SJCRH30 (cell line): Measurements from ENCODE around the gene PRR36. TPM values are rescaled to one million over a fixed set of nuclear protein-coding genes. Genes with fewer than 3 reads are reported as not detected.
A peak's percentile ranks its signal among the peaks of the same experiment; 100 is the strongest.
"Not testable (repeated sequence)": the region's sequence is repeated elsewhere in the genome, so short reads cannot be mapped to it uniquely, and the experiment has no call there.

Experiments used
- DNase-seq, 2 experiments: peaks; one replicate each; pipeline ENCODE4 v3.0.0-alpha.2; 2015 to 2020
- H3K27ac ChIP-seq: fragments of 250-450 bp; sonication (Bioruptor Pico); 2 replicates; pipeline ENCODE4 v1.5.1; 2020; ENCODE audit warnings: mild to moderate bottlenecking, moderate library complexity
- H3K27me3 ChIP-seq: fragments of 250-450 bp; sonication (Bioruptor Pico); 2 replicates; pipeline ENCODE4 v1.5.1; 2020; ENCODE audit warnings: mild to moderate bottlenecking, moderate library complexity
- H3K36me3 ChIP-seq: fragments of 250-450 bp; sonication (Bioruptor Pico); 2 replicates; pipeline ENCODE4 v1.5.1; 2020; ENCODE audit warnings: mild to moderate bottlenecking, moderate library complexity
- H3K4me1 ChIP-seq: fragments of 250-450 bp; sonication (Bioruptor Pico); 2 replicates; pipeline ENCODE4 v1.5.1; 2020; ENCODE audit warnings: mild to moderate bottlenecking, moderate library complexity
- H3K4me3 ChIP-seq: fragments of 250-450 bp; sonication (Bioruptor Pico); 2 replicates; pipeline ENCODE4 v1.5.1; 2020; ENCODE audit warnings: mild to moderate bottlenecking, moderate library complexity
- H3K9me3 ChIP-seq: fragments of 250-450 bp; sonication (Bioruptor Pico); replicated peaks from 2 replicates; pipeline ENCODE4 v1.5.1; 2020; ENCODE audit warnings: mild to moderate bottlenecking, moderate library complexity
- total RNA-seq: library from RNA; depleted of rRNA; stranded (reverse); fragments of >200 nt; shearing (Covaris generic); gene quantifications from 2 replicates; pipeline ENCODE4 v1.2.3, GENCODE V29; 2014

The PRR36 gene
- total RNA-seq, 1 experiment from 2014 or later: not detected

GRCh38 chr19:7895565-7895964, 21.4 kb upstream of the PRR36 start:
- Histone ChIP-seq H3K36me3 (no peaks in the 10 kb centered on the region), H3K4me3 (no peak overlapping the region), H3K4me1 (no peaks in the 10 kb centered on the region), H3K27me3 (no peaks in the 10 kb centered on the region), H3K27ac (no peak overlapping the region), H3K9me3 (no peaks in the 10 kb centered on the region)
- DNase-seq: no peak

GRCh38 chr19:7894612-7895309, 20.6 kb upstream of the PRR36 start:
- H3K4me3 ChIP-seq: no peak overlapping the region
- no peaks in the 10 kb centered on the region for H3K4me1 ChIP-seq
- H3K27me3 ChIP-seq: no peaks in the 10 kb centered on the region
- no peak overlapping the region for H3K27ac ChIP-seq
- peak; percentile 31 for DNase-seq
- H3K36me3 ChIP-seq: no peaks in the 10 kb centered on the region
- H3K9me3 ChIP-seq: no peaks in the 10 kb centered on the region

GRCh38 chr19:7893362-7894101, 19.3 kb upstream of the PRR36 start:
- not testable (repeated sequence) for H3K4me1 ChIP-seq, H3K27me3 ChIP-seq, H3K36me3 ChIP-seq, H3K9me3 ChIP-seq, H3K27ac ChIP-seq, H3K4me3 ChIP-seq, DNase-seq

GRCh38 chr19:7888826-7889217, 14.6 kb upstream of the PRR36 start:
- Histone ChIP-seq H3K9me3 (no peaks in the 10 kb centered on the region), H3K4me3 (no peak overlapping the region), H3K36me3 (no peaks in the 10 kb centered on the region), H3K27ac (no peak overlapping the region), H3K4me1 (no peaks in the 10 kb centered on the region), H3K27me3 (no peaks in the 10 kb centered on the region)
- no peak for DNase-seq

GRCh38 chr19:7888145-7888825, 14.1 kb upstream of the PRR36 start, which contains the start of gene LRRC8E:
LRRC8E (plus strand) TSS chr19:7888510; CDS start chr19:7895604, 7,094 bp downstream.
- no peaks in the 10 kb centered on the region for H3K27me3 ChIP-seq
- H3K36me3 ChIP-seq: no peaks in the 10 kb centered on the region
- H3K9me3 ChIP-seq: no peaks in the 10 kb centered on the region
- H3K4me3 ChIP-seq: no peak within 1 kb of the TSS
- H3K4me1 ChIP-seq: no peaks in the 10 kb centered on the region
- no peak within 1 kb of the TSS for H3K27ac ChIP-seq
- no peak for DNase-seq

- Histone ChIP-seq H3K4me3 (no peak overlapping the region), H3K9me3 (no peaks in the 10 kb centered on the region), H3K27ac (no peak overlapping the region), H3K36me3 (no peaks in the 10 kb centered on the region), H3K27me3 (no peaks in the 10 kb centered on the region), H3K4me1 (no peaks in the 10 kb centered on the region)
- no peak for DNase-seq
Observed at GRCh38 chr19:7887408-7888144, 13.4 kb upstream of the PRR36 start.

GRCh38 chr19:7885818-7886217, 11.6 kb upstream of the PRR36 start:
- H3K4me1 ChIP-seq: no peaks in the 10 kb centered on the region
- H3K36me3 ChIP-seq: no peaks in the 10 kb centered on the region
- no peak overlapping the region for H3K4me3 ChIP-seq
- DNase-seq: peak in 1 of 2 experiments; percentile 51
- no peaks in the 10 kb centered on the region for H3K27me3 ChIP-seq
- no peak overlapping the region for H3K27ac ChIP-seq
- no peaks in the 10 kb centered on the region for H3K9me3 ChIP-seq

- Histone ChIP-seq H3K4me3 (no peak overlapping the region), H3K27me3 (no peaks in the 10 kb centered on the region), H3K27ac (no peak overlapping the region), H3K9me3 (no peaks in the 10 kb centered on the region), H3K36me3 (no peaks in the 10 kb centered on the region), H3K4me1 (peaks cover 8% of the 10 kb centered on the region; the same call in 1 of the 2 replicates)
- no peak for DNase-seq
Observed at GRCh38 chr19:7883796-7884570, 9.8 kb upstream of the PRR36 start.

GRCh38 chr19:7883105-7883504, 8.9 kb upstream of the PRR36 start:
- Histone ChIP-seq H3K27me3 (no peaks in the 10 kb centered on the region), H3K27ac (no peak overlapping the region), H3K4me3 (no peak overlapping the region), H3K9me3 (no peaks in the 10 kb centered on the region), H3K36me3 (no peaks in the 10 kb centered on the region), H3K4me1 (peaks cover 11% of the 10 kb centered on the region; the same call in 1 of the 2 replicates)
- no peak for DNase-seq

GRCh38 chr19:7881910-7882309, 7.7 kb upstream of the PRR36 start:
- H3K27ac ChIP-seq: no peak overlapping the region
- H3K27me3 ChIP-seq: no peaks in the 10 kb centered on the region
- DNase-seq: no peak
- H3K4me3 ChIP-seq: no peak overlapping the region
- no peaks in the 10 kb centered on the region for H3K36me3 ChIP-seq
- H3K4me1 ChIP-seq: peaks cover 11% of the 10 kb centered on the region; the same call in 1 of the 2 replicates
- H3K9me3 ChIP-seq: no peaks in the 10 kb centered on the region

- Histone ChIP-seq H3K4me3 (no peak overlapping the region), H3K36me3 (no peaks in the 10 kb centered on the region), H3K27me3 (no peaks in the 10 kb centered on the region; the same call in 1 of the 2 replicates), H3K9me3 (no peaks in the 10 kb centered on the region), H3K27ac (peak overlapping the region; percentile 36; the same call in 1 of the 2 replicates), H3K4me1 (peaks cover 11% of the 10 kb centered on the region; the same call in 1 of the 2 replicates)
- DNase-seq: peak; percentile 81
Observed at GRCh38 chr19:7879836-7880235, 5.6 kb upstream of the PRR36 start.

- Histone ChIP-seq H3K36me3 (no peaks in the 10 kb centered on the region), H3K27ac (peak overlapping the region; percentile 36; the same call in 1 of the 2 replicates), H3K9me3 (no peaks in the 10 kb centered on the region), H3K4me3 (no peak overlapping the region), H3K4me1 (peaks cover 11% of the 10 kb centered on the region; the same call in 1 of the 2 replicates), H3K27me3 (peaks cover 4% of the 10 kb centered on the region)
- DNase-seq: peak; percentile 53 to 68
Observed at GRCh38 chr19:7879111-7879807, 5.1 kb upstream of the PRR36 start.

GRCh38 chr19:7877249-7877836, 3.2 kb upstream of the PRR36 start:
- peaks cover 4% of the 10 kb centered on the region for H3K27me3 ChIP-seq
- no peak overlapping the region for H3K4me3 ChIP-seq
- H3K36me3 ChIP-seq: no peaks in the 10 kb centered on the region
- H3K9me3 ChIP-seq: no peaks in the 10 kb centered on the region
- H3K27ac ChIP-seq: no peak overlapping the region
- no peak for DNase-seq
- peaks cover 11% of the 10 kb centered on the region; the same call in 1 of the 2 replicates for H3K4me1 ChIP-seq
